Glomerular visceral epithelial cell (primary cell): ENCODE results near the gene SLC47A2.
"Not testable (repeated sequence)": the region's sequence is repeated elsewhere in the genome, so short reads cannot be mapped to it uniquely, and the experiment has no call there.

Experiments used
- DNase-seq: peaks from one replicate; pipeline ENCODE4 v3.0.0-alpha.2; 2016; ENCODE audit errors: extremely low spot score

SLC47A2 gene, protein sequence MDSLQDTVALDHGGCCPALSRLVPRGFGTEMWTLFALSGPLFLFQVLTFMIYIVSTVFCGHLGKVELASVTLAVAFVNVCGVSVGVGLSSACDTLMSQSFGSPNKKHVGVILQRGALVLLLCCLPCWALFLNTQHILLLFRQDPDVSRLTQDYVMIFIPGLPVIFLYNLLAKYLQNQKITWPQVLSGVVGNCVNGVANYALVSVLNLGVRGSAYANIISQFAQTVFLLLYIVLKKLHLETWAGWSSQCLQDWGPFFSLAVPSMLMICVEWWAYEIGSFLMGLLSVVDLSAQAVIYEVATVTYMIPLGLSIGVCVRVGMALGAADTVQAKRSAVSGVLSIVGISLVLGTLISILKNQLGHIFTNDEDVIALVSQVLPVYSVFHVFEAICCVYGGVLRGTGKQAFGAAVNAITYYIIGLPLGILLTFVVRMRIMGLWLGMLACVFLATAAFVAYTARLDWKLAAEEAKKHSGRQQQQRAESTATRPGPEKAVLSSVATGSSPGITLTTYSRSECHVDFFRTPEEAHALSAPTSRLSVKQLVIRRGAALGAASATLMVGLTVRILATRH

DNA sequence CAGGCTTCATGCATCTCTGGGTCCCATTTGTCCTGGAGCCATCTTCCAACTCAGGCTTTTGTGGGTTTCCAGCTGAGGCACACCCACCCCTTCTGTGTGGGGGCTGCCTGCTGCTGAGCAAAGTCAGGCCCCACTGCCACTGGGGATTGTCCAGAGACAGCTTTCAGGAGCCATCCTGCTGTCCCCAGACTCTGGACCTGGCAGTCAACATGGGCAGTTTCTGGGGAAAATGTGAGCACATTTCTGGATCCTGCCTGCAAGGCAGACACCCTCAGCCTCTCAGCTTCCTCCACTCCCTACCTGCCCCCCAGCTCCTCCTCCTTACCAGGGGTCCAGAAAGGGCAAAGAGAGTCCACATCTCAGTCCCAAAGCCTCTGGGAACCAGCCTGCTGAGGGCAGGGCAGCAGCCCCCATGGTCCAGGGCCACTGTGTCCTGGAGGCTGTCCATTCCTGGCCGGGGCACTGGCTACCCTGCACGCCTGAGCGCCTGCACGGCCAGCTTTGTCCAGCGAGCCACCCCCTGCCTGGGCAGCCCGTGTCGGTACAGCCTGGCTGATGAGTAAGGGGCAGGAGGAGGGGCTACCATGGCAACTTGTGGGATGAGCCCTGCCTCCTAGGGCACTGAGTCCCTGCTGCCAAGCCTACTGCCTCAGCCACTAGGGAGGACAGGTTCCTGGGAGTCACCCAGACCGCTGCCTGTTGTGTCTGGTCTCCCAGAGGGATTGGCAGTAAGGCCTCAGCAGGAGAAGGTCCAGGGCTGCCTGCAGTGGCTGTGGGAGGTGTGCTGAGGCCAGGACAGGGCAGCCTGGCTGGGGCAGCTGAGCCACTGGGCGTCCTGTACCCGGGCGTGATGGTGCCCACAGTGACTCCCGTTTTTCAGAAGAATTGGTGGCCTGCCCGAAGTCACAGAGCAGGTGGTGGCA, at the start of gene SLC47A2:
SLC47A2 (minus strand) TSS at position 477 of the 923 bp plus-strand sequence; CDS start at position 448, 29 bp downstream.
- DNase-seq: peak; percentile 57

DNA sequence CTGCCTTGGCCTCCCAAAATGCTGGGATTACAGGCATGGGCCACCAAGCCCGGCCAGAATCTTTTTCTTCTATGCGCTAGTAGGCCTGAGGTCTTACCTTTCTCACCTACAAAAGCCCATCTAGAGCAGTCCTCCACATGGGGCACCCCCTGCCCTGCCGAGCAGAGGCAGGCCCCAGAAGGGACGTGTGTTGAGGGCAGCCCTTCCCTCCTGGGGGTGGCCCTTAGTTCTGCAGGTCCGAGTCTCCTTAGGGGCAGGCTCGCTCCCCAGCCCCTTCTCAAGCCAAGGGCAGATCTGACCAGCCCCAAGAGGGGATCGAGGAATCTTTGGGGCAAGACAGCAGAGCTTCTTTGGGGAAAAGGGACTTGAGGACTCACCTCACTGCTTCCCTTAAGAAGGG, 49.6 kb upstream of the SLC47A2 start:
- no peak for DNase-seq

DNA sequence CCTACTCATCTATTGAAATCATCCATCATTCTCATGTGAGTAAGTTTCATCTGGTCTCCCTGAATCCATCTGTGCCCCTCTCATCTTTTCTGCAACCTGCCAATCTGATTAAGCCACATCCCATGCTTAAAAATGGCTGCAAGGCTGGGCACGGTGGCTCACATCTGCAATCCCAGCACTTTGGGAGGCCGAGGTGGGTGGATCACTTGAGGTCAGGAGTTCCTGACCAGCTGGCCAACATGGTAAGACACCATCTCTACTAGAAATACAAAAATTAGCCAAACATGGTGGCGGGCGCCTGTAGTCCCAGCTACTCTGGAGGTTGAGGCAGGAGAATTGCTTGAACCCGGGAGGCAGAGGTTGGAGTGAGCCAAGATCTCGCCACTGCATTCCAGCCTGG, 47.6 kb upstream of the SLC47A2 start:
- not testable (repeated sequence) for DNase-seq

DNA sequence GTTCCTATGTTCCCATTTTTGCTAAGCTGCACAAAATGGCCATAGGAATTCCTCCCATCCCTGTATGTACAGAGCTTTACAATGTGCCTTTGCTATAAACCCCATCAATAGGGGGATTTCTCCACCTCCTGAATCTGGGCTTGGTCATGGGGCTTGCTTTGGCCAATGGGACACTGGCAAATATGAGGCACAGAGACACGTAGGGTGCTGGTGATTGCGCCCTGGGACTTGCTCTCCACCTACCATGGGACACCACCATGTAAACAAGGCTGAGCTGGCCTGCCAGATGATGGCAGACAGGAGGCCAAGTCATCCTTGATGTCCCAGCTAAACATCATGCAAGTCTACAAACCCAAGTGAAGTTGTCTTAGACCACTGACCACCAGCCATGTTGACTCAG, 47.0 kb upstream of the SLC47A2 start:
- no peak for DNase-seq

DNA sequence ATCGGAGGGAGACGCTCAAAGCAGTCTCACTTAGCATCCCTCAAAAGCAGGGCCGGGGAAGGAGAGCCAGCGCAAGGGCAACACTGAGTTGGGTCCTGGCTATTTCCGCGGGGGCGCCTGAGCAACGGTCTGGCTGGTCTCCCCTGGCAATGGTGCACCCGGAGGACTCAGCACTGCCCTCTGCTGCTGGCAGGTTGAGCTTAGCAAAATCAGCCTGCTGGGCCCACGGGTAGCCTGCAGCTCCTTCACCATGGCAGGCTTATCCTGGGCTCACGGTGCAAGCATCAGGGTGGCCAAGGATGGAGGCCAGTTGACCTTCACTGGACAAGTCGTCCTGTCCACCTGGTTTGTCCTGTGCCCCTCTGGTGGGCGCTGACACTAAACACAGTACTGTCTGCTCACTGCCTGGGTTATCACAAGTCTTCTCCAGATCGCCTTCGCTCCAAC, 46.2 kb upstream of the SLC47A2 start:
- peak; percentile 59 for DNase-seq

DNA sequence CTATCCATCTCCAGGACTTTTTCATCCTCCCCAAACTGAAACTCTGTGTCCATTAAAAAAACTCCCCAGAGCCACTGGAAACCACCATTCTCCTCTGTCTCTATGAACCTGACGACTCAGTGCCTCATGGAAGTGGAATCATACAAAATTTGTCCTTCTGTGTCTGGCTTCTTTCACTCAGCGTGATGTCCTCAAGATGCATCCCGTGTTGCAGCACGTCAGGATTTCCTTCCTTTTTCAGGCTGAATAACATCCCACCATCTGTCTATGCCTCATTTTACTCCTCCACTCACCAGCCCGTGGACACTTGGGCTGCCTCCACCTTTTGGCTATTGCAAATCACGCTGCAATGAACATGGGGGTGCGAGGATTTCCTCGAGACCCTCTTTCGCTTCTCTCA, 44.4 kb upstream of the SLC47A2 start:
- DNase-seq: no peak

DNA sequence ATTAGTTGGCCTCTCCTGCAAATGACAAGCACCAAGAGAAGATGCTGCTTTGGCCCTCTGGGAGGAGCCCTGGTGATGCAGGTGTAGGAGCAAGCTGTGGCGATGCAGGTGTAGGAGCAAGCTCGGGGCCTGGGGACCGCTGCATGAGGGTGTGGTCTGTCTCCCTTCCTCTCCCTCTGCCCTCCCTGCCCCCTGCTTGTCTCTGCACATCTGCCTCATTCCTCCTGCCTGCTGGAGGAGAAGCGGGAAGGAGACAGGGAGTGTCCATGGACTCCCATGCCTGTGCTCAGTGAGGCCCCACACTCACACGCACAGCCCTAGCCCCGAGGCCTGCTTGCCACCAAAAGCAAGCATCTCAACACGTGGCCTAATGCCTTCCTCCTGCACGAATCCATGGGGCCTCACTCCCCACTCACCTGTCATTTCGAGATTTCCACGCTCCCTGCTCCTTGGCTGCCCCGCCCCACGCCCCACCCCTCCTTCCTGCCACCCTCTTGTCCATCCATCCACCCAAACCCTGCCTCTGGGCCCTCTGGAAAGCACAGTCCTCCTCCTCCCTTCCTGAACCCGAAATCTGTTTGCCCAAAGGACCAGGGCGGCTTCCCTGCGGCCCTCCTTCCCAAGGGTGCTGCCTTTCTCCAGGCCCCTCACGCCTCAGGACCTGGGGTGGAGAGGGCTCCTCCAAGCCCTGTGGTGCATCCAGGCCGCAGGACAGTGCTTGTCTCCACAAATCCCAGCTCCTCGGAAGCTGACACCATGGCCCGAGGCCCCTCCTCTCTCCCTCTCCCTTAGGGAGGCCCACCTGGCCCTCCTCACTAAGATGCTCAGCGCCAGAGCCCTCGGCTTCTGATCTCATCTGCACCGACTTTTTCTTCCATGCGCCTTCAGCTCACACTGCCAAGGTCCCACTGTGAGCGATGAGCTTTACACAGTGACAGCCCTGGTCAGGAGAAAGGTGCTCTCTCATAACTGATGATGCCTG, 43.5 kb upstream of the SLC47A2 start:
- no peak for DNase-seq

DNA sequence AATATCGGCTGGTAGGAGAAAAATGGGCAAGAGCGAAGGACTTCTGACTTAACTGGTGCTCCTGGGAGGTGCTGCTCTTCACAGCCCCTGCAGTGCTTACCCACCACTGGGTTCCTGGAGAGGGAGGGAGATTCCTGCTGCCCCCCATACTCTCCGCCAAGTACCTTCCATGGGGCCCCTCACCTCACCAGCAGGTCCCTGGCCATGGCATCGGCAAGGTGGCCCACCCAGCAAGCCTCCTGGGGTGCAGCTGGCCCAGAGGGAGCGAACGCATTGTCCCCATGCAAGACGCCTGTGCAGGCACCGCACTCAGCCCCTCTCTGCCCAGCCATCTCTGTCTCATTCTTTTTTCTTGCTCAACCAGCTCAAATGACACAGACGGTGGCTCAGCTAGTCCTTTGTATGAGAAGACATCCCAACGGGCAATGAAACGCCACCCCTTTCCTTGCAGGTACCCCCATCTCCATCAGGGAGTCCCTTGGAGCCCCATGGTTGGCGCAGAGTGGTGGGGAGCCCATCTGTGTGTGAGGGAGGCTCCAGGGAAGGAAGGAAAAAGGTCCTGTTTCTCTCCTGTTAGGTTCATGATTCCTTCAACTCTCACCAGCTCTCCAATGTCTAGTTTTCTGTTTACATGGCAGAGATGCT, 41.3 kb upstream of the SLC47A2 start:
- no peak for DNase-seq

DNA sequence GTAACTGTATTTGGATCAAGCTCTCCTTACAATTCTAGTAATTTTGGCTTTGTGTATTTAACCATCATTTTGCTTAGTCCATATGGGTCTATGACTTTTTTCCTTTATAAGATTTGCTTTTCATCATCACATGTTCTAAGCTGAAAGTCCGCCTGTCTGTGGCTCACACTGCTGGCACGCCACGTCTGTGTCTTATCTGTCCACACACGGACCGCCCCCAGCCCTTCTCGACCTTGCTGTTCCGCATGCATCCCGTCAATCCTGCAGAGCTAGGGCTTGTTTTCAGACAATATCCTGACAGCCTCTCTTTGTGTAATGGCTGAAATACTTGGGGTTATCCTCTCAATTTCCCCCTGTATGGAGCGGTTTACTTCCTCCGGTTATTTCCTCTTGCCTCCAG, 40.2 kb upstream of the SLC47A2 start:
- no peak for DNase-seq

DNA sequence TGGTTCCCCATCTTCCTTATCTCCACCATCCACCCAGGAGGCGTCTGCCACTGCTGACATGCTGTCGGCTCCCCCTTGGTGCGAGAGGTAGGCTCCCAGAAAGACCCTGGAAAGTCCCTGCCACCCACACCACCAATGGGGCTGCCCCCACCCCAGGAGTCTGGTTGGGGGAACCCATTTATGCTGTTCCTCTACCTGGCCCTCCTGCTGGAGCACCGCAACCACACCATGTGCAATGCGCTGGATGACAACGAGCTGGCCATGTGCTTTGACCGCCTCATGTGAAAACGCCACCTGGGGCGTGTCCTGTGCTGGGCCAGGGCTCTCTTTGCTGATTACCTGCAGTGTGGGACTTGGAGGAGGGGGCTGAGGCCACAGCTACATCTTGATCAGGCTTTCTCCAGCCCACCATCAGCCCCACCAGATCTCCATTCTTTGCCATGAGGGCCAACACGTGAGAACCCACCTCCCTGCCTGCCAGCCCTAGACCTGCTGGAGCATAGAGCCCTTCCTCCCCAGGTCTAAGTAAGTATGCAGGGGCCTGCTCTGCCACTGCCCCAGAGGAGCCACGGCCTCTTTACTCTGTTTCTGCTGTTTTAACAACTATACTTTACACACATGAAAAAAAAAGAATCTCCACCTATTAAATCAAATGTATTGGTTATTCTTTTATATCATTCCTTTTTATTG, 39.6 kb upstream of the SLC47A2 start:
- DNase-seq: no peak

DNA sequence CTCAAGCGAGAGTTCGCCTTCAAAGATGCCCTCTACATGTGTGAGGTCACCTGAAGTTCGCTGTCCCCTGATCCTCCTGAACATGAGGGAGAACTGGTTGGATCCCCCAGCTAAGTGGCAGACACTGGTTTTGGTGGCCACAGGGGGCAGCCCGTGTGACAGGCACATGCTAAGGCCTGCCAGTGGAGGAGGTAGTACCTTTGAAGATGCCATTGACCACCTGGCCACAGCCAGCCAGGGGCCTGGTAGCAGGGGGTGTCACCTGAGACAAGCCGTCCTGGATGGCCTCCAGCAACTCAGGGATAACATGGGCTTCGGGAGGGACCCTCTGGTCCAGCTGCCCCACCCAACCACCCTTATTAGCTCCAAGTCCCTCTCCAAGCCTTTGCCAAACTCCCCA, 39.0 kb upstream of the SLC47A2 start:
- DNase-seq: no peak

DNA sequence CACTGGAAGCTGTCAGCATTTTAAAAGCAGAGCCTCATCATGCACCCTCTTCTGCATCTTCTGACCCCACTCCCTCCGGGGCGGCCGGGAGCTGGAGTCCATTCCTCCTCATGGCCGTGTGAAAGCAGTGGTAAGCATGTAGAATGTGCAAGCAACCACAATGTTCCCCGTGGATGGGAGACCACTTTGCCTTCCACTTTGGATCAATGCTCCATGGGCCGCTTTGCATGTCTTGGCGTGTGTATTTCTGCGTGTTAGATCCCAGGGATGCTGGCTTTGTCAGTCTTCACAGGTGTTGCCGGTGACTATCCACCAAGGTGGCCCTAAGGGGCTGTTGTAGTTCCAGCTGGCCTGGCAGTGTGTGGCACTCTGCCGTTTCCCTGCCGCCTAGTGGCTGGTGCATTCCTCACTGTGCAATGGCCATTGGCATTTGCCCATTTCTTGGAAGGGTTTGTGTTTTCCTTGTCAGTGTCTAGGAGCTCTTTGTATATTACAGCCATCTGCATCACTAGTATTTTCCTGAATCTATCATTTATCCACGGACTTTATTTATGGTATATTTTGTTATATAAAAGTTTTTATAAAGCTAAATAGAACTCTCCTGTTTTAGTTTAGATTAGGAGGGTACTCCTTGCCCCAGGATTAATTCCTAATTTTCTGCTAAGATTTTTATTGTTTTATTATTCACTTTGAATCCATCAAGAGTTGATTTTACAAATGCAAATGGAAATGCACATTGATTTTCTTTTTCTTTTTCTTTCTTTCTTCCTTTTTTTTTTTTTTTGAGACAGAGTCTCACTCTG, 37.5 kb upstream of the SLC47A2 start:
- DNase-seq: peak; percentile 35

DNA sequence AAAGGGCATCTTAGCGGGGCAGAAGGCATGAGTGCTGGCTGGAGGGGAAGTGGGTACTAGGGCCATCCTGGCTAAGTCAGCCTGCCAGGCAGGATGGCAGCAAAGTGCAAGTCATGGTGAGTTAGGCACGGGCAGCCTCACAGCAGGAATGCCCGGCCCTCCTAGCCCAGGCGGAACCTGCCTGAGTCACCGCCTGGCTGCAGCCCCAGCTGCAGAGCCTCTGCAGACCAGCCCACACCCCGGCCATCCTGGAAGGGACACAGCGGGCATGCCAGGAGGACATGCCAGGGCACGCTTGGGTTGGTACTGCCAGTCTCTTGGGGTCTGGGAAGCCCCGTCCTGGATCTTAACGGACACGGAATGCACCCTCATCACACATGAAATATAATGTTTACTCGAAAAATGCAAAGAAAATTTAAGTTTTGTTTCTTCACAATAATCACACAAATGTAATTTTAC, 36.7 kb upstream of the SLC47A2 start:
- peak; percentile 95 for DNase-seq

DNA sequence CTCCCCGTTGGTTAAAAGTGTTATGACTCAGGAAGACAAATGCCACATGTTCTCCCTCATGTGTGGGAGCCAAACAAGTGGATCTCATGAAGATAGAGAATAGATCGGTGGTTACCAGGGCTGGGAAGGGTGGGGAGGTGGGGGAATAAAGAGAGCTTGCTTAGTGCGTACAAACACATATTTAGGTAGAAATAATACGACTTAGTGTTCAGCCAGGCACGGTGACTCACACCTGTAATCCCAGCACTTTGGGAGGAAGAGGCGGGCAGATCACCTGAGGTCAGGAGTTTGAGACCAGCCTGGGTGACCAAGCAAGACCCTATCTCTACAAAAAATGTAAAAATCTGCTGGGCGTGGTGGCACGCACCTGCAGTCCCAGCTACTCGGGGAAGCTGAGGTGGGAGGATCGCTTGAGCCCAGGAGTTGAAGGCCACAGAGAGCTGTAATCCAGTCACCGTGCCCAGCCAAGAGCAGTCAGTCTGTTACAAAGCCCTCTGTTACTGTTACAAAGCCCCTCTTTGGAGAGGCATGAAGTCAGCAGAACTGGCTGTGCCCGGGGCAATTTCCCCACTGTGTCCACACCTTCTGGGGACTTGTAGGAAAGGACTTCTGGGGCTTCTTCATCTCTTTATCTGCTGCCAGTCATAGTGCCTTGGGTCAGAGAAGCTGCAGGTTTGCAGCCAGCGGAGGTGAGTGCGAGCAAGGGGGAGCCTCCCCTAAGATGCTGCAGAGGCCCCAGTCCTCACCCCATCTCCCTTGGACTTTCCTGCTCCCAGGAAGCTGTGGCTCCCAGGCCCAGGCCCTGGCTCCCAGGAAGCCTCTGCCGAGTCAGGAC, 36.0 kb upstream of the SLC47A2 start:
- DNase-seq: no peak

DNA sequence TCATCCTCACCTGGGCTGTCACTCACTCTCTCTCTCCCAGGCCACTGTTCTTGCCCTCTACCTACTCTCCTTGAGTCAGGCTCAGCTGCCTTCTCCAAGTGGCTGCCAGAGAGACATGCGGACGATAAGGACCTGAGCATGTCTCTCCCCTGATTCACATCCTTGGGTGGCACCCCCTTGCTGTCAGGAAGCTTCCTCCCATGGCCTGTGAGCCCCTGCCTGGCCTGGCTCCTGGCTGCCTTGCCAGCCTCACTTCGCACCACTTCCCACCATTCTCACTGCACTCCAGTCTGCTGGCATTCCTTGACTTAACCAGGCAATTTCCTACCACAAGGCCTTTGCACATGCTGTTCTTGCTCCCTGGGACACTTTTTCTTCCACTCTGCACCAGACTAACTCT, 34.5 kb upstream of the SLC47A2 start:
- DNase-seq: no peak

DNA sequence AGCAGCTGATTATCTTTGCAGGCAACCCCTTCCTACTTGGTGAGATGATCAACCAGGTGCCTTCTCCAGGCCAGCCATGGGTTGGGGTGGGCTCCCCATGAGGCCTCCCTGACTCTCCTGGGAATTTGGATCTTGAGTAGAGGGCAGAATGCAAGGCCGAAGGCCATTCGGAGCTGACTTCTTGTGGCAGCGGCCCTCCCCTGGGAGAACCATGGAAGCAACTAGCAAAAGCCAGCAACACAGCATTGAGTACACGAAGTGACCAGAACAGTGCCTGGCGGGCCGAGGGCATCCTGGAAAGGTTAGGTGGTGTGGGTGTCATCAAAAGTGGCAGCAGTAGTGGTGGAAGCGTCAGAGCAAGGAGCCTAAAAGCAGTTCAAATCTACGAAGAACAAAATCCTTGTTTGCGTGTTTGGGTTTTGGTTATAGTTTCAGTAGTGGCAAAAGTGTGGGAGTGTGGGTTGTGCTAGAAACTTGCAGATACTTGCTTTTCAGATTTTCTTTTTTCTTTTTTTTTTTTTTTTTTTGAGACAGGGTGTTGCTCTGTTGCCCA, 33.7 kb upstream of the SLC47A2 start:
- no peak for DNase-seq

DNA sequence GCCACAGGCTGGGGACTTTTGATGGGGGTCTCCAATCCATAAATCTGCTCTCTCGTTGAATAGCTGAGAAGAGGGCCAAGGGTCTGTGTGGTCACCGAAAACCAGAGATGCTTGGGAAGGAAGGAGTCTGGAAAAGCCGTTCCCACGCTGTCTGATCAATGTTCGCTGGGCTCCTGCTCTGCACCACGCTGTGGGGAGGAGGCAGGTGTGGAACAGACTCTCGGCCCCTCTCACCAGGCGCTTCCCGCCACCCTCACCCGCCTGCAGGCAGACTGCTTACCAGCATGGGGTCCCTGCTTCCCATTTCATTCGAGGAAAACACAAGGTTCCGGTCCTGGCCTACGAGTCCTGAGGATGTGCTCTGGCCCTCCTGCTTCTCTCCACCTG, 32.4 kb upstream of the SLC47A2 start:
- no peak for DNase-seq
